Mucosa of stomach (tissue), 1 donor: ENCODE measurements around the gene PRKCQ.

Experiments
- H3K27me3 ChIP-seq: one replicate; pipeline ENCODE4 v1.7.0; 2013; ENCODE audit warnings: mild to moderate bottlenecking, low read length; ENCODE audit not compliant: control insufficient read depth, insufficient read depth
- H3K36me3 ChIP-seq: one replicate; pipeline ENCODE4 v1.7.0; 2013; ENCODE audit warnings: low read length; ENCODE audit not compliant: control insufficient read depth, insufficient read depth
- H3K4me1 ChIP-seq: one replicate; pipeline ENCODE4 v1.7.0; 2013; ENCODE audit warnings: mild to moderate bottlenecking, low read length; ENCODE audit not compliant: control insufficient read depth, insufficient read depth
- H3K4me3 ChIP-seq: one replicate; pipeline ENCODE4 v1.7.0; 2013; ENCODE audit warnings: low read length
- H3K9ac ChIP-seq: one replicate; pipeline ENCODE4 v1.7.0; 2013; ENCODE audit warnings: mild to moderate bottlenecking, low read length, moderate library complexity
- H3K9me3 ChIP-seq: one replicate; pipeline ENCODE4 v1.7.0; 2013; ENCODE audit warnings: mild to moderate bottlenecking, low read length, moderate library complexity; ENCODE audit not compliant: control insufficient read depth
- donor health status: Pancreatic carcinoma.

Gene PRKCQ

GRCh38 chr10:6607182-6607581 lies 27.1 kb upstream of the PRKCQ start:
- H3K27me3 ChIP-seq, result no peaks in the 10 kb centered on the region
- no peak overlapping the region for H3K4me3 ChIP-seq
- no peaks in the 10 kb centered on the region for H3K36me3 ChIP-seq
- H3K9ac ChIP-seq, result no peak overlapping the region
- no peaks in the 10 kb centered on the region for H3K9me3 ChIP-seq
- no peaks in the 10 kb centered on the region for H3K4me1 ChIP-seq

DNA sequence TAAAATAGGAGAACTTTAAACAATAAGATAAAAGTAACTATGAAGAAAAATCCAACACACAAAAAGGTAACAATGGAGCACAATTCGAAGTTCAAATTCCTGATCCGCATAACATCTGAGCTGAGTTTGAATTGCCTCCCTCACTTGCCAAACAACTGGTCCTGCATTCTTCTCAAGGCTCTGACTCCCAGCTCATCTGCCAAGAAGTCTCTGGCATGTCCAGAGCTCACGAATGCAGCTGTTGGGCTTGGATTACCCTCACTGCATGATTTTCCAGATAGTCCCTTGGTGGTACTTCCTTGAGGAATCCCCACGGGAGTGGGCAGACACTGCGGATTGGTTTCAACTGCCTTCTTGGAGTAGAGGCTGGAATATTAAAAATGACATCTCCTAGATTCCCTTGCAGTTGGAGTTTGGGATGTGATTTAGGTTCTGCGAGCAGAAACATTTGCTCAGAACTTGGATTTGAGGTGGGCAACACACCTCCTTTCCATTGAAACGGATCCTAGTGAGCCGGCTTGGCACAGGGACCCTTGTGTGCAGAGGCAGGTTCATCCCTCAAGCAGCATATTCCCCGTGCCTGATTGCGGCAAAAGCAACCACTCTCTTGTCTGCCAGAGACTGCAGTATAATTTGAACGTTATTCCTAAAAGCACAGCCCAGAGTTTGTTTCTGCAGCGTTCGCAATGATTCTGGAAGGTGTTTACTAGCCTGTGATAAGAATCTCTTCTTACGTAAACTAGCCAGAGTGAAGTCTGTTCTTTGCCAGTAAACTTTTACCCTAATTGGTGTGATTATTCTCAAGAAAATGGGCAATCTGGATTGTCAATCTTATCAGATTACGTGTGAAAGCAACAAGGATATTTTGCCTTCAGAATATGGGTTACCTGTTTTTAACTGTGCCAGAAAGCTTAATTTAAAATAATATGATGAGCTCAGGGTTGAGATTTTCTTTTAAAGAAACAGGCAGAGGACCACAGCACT lies 23.4 kb upstream of the PRKCQ start:
- Histone ChIP-seq H3K4me3 (no peak overlapping the region), H3K27me3 (no peaks in the 10 kb centered on the region), H3K9me3 (no peaks in the 10 kb centered on the region), H3K36me3 (no peaks in the 10 kb centered on the region), H3K9ac (no peak overlapping the region), H3K4me1 (no peaks in the 10 kb centered on the region)

DNA sequence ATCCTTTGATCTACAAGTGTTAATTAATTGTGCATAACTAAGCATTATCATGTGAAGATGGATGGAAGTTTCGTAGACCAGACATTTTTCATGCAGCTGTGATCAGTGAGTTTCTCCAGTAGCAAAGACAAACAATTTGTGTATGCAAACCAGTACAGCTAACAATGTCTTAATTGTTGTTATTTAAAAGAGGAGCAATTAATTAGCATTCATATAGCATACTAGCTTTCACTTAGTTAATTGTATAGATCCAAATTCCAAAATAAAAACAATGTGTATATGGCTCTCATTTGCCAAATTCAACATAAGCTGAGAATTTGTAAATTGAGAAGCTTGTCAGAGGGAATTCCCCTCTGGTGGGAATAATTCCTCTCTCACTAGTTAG lies 22.6 kb upstream of the PRKCQ start:
- no peak overlapping the region for H3K9ac ChIP-seq
- no peak overlapping the region for H3K4me3 ChIP-seq
- H3K4me1 ChIP-seq, result no peaks in the 10 kb centered on the region
- H3K36me3 ChIP-seq, result no peaks in the 10 kb centered on the region
- H3K27me3 ChIP-seq, result no peaks in the 10 kb centered on the region
- H3K9me3 ChIP-seq, result no peaks in the 10 kb centered on the region

- Histone ChIP-seq H3K4me1 (no peaks in the 10 kb centered on the region), H3K36me3 (no peaks in the 10 kb centered on the region), H3K4me3 (no peak overlapping the region), H3K9ac (no peak overlapping the region), H3K9me3 (no peaks in the 10 kb centered on the region), H3K27me3 (no peaks in the 10 kb centered on the region)
These were observed 22.1 kb upstream of the PRKCQ start for GRCh38 chr10:6602026-6602699.

GRCh38 chr10:6601246-6601805 lies 21.2 kb upstream of the PRKCQ start:
- H3K9ac ChIP-seq, result no peak overlapping the region
- no peaks in the 10 kb centered on the region for H3K27me3 ChIP-seq
- no peaks in the 10 kb centered on the region for H3K36me3 ChIP-seq
- no peaks in the 10 kb centered on the region for H3K4me1 ChIP-seq
- H3K9me3 ChIP-seq, result no peaks in the 10 kb centered on the region
- H3K4me3 ChIP-seq, result no peak overlapping the region

- Histone ChIP-seq H3K27me3 (no peaks in the 10 kb centered on the region), H3K9ac (no peak overlapping the region), H3K36me3 (no peaks in the 10 kb centered on the region), H3K4me3 (no peak overlapping the region), H3K9me3 (no peaks in the 10 kb centered on the region), H3K4me1 (no peaks in the 10 kb centered on the region)
These were observed 20.3 kb upstream of the PRKCQ start for GRCh38 chr10:6600224-6600987.

- no peaks in the 10 kb centered on the region for H3K36me3 ChIP-seq
- no peak overlapping the region for H3K9ac ChIP-seq
- H3K4me1 ChIP-seq, result no peaks in the 10 kb centered on the region
- H3K4me3 ChIP-seq, result no peak overlapping the region
- H3K9me3 ChIP-seq, result no peaks in the 10 kb centered on the region
- H3K27me3 ChIP-seq, result no peaks in the 10 kb centered on the region
These were observed 18.6 kb upstream of the PRKCQ start for GRCh38 chr10:6598679-6599078.

- H3K27me3 ChIP-seq, result no peaks in the 10 kb centered on the region
These were observed 17.4 kb upstream of the PRKCQ start for GRCh38 chr10:6597478-6597877.

GRCh38 chr10:6595499-6595898 lies 15.4 kb upstream of the PRKCQ start:
- Histone ChIP-seq H3K27me3 (no peaks in the 10 kb centered on the region), H3K4me1 (no peaks in the 10 kb centered on the region), H3K36me3 (no peaks in the 10 kb centered on the region), H3K9me3 (no peaks in the 10 kb centered on the region), H3K9ac (no peak overlapping the region), H3K4me3 (no peak overlapping the region)

More at GRCh38 chr10:6597478-6597877, 17.4 kb upstream of the PRKCQ start:
- no peak overlapping the region for H3K4me3 ChIP-seq
- no peak overlapping the region for H3K9ac ChIP-seq
- H3K36me3 ChIP-seq, result no peaks in the 10 kb centered on the region
- no peaks in the 10 kb centered on the region for H3K4me1 ChIP-seq
- no peaks in the 10 kb centered on the region for H3K9me3 ChIP-seq

GRCh38 chr10:6593241-6593671 lies 13.2 kb upstream of the PRKCQ start:
- H3K27me3 ChIP-seq, result no peaks in the 10 kb centered on the region
- H3K4me3 ChIP-seq, result no peak overlapping the region
- no peaks in the 10 kb centered on the region for H3K4me1 ChIP-seq
- no peak overlapping the region for H3K9ac ChIP-seq
- no peaks in the 10 kb centered on the region for H3K36me3 ChIP-seq
- no peaks in the 10 kb centered on the region for H3K9me3 ChIP-seq

- Histone ChIP-seq H3K36me3 (no peaks in the 10 kb centered on the region), H3K27me3 (no peaks in the 10 kb centered on the region), H3K4me3 (no peak overlapping the region), H3K4me1 (no peaks in the 10 kb centered on the region), H3K9ac (no peak overlapping the region), H3K9me3 (no peaks in the 10 kb centered on the region)
These were observed 12.0 kb upstream of the PRKCQ start for GRCh38 chr10:6592080-6592479.
